IMR-90 (cell line): Measurements from ENCODE around the gene ALLC.

Experiments used
- CEBPB ChIP-seq: IDR thresholded peaks from 2 replicates; pipeline ENCODE4 v1.6.1; 2012; ENCODE audit warnings: low read depth, low read length, improper control_type of control experiment
- CTCF ChIP-seq: conservative IDR thresholded peaks from 2 replicates; pipeline ENCODE4 v1.5.1; 2012; ENCODE audit warnings: mild to moderate bottlenecking, low read depth, low read length, improper control_type of control experiment
- MAZ ChIP-seq: IDR thresholded peaks from 2 replicates; pipeline ENCODE4 v1.6.1; 2012; ENCODE audit warnings: low read depth, mild to moderate bottlenecking, low read length, improper control_type of control experiment, moderate library complexity, borderline replicate concordance
- POLR2A ChIP-seq: IDR thresholded peaks from 2 replicates; pipeline ENCODE4 v1.6.1; 2012; ENCODE audit warnings: mild to moderate bottlenecking, low read depth, low read length
- RAD21 ChIP-seq: IDR thresholded peaks from 2 replicates; pipeline ENCODE4 v1.6.1; 2012; ENCODE audit warnings: low read length, improper control_type of control experiment
- RFX5 ChIP-seq: IDR thresholded peaks from 2 replicates; pipeline ENCODE4 v1.8.0; 2012; ENCODE audit warnings: low read depth, mild to moderate bottlenecking, low read length, moderate library complexity
- SMC3 ChIP-seq: fragments of 150-350 bp; IDR thresholded peaks from 2 replicates; pipeline ENCODE4 v1.6.1; 2016; ENCODE audit warnings: low read depth, mild to moderate bottlenecking, antibody characterized with exemption, low read length, moderate library complexity

DNA sequence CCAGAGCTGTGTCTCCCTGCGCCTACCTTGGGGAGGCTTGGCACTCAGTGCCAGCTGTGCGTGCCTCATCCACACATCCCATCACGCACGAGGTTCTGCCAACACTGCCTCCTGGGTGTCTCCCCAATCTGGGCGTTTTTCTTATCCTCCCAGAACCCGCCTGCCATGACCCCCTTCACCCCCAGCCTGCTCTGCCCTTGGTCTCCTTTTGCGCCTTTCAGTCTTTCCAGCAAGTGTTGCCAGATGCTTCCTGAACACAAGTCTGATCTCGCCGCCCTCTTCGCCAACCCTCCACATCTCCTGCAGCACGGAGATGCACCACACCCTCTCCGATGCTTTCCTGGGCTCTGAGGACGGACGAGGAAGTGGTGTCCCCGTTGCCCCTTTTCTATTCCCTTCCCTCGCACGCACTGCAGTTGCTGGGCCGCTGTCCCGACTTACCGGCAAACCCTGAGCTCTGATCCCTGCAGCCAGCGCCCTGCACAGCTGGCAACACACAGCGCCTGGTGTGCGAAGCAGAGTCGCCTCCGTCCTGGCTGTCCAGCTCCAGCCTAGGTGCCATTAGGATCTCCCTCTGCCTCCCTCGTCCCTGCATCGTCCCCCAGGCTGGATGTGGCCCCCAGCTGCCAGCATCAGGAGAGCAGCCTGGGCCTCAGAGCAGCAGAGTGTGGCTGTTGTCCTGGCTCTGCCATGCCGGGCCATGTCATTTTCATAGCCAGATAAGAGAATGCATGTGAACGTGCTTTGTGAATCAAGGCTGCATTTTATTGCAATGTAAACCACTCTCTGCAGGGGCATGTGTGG lies 22.6 kb upstream of the ALLC start:
- TF ChIP-seq CTCF (no peak), CEBPB (no peak), POLR2A (no peak), RFX5 (no peak), SMC3 (no peak), RAD21 (no peak), MAZ (no peak)
